Measurements from ENCODE around the gene SYNC. TPM values are rescaled to one million over a fixed set of nuclear protein-coding genes. Genes with fewer than 3 reads are reported as not detected.

SYNC gene
- total and polyA plus RNA-seq, 2 donors (not counting 3 experiments of a cell fraction or from before 2014, with no cell fraction given), result 3.5 to 9.4 TPM

GRCh38 chr1:32748926-32749325, 46.4 kb upstream of the SYNC start:
- no TSS peak for BruUV-seq (replicated peaks)
- POLR2A ChIA-PET, result no interaction called here

More at GRCh38 chr1:32748926-32749325, 46.4 kb upstream of the SYNC start:
- H3K36me3 ChIP-seq (ENCODE audit: control insufficient read depth in 2 of 2, extremely low read depth in 1 of 2, insufficient read depth in 2 of 2, low read length in 2 of 2), result no peaks in the 10 kb centered on the region
- TF ChIP-seq FOS (IDR thresholded peaks at IDR 0.05; ENCODE audit: borderline replicate concordance, insufficient read depth, low read length) (no peak), POLR2A (IDR thresholded peaks at IDR 0.05; ENCODE audit: low read depth, low read length) (no peak), MAX (IDR thresholded peaks at IDR 0.05; ENCODE audit: insufficient read depth, insufficient read length) (no peak), GATA2 (IDR thresholded peaks at IDR 0.05; ENCODE audit: insufficient read depth, insufficient read length, low read depth, low read length) (no peak), JUN (IDR thresholded peaks at IDR 0.05; ENCODE audit: borderline replicate concordance, insufficient read depth, insufficient read length, low read depth) (no peak), POLR2AphosphoS5 (IDR thresholded peaks at IDR 0.05; ENCODE audit: insufficient read depth, low read depth, low read length) (no peak), MYC (IDR thresholded peaks at IDR 0.05; ENCODE audit: low read depth, low read length) (no peak), EZH2 (IDR thresholded peaks at IDR 0.05; ENCODE audit: borderline replicate concordance, low read depth, low read length, severe bottlenecking) (no peak), CTCF (IDR thresholded peaks at IDR 0.05; ENCODE audit: extremely low read depth in 1 of 2, insufficient read depth in 1 of 2, low read depth in 1 of 2, low read length in 2 of 2) (no peak)
- H3K27me3 ChIP-seq (ENCODE audit: control insufficient read depth in 2 of 2, insufficient read depth in 2 of 2, low read length in 2 of 2), result no peaks in the 10 kb centered on the region
- no peak for DNase-seq (ENCODE audit: low read depth, low spot score)
- H3K4me2 ChIP-seq (ENCODE audit: insufficient read depth, low read length), result no peak overlapping the region
- peaks cover 2% of the 10 kb centered on the region for H3K4me1 ChIP-seq (ENCODE audit: control insufficient read depth, extremely low read depth, insufficient read depth, low read length)
- dilution Hi-C loops (cut with MboI; ENCODE audit: extremely low pct_ligation_motif_present, low sequenced_read_pairs) (no loop called here), intact Hi-C loops (cut with micrococcal nuclease) (no loop called here)
- H3K9me1 ChIP-seq (replicated peaks; ENCODE audit: control insufficient read depth, extremely low read depth, insufficient read depth, low read length), result no peaks in the 10 kb centered on the region
- H3K9me3 ChIP-seq (replicated peaks; ENCODE audit: control insufficient read depth, insufficient read depth, low read length), result no peaks in the 10 kb centered on the region
- H4K20me1 ChIP-seq (replicated peaks; ENCODE audit: control insufficient read depth, extremely low read depth, insufficient read depth, low read length), result no peaks in the 10 kb centered on the region
- no peak for FAIRE-seq
- no peak overlapping the region for H3K4me3 ChIP-seq (replicated peaks in 1 of 3; ENCODE audit: insufficient read depth in 1 of 3, low read depth in 1 of 3, low read length in 3 of 3)
- H3K79me2 ChIP-seq (ENCODE audit: control insufficient read depth, insufficient read depth, low read length), result no peaks in the 10 kb centered on the region
- H3K9ac ChIP-seq (replicated peaks; ENCODE audit: extremely low read depth, insufficient read depth, low read length), result no peak overlapping the region
- H3K27ac ChIP-seq (ENCODE audit: insufficient read depth, low read depth, low read length), result no peak overlapping the region
- CTCF ChIA-PET, result interaction anchor here (1.1 to 3.1 kb wide), 2 partner anchors 24 to 37 kb away, joined by 7 to 11 read pairs; no protein-coding TSS in a partner anchor
- H2AFZ ChIP-seq (ENCODE audit: low read depth, low read length), result no peak overlapping the region
